HepG2 (cell line): ENCODE results near the gene SLC39A2. TPM values are rescaled to one million over a fixed set of nuclear protein-coding genes. Genes with fewer than 3 reads are reported as not detected.
"Not testable (repeated sequence)": the region's sequence is repeated elsewhere in the genome, so short reads cannot be mapped to it uniquely, and the experiment has no call there.

Experiments
- ATAC-seq: fragments of 200-7000 bp; cut with Tn5 transposase; 3 replicates; pipeline ENCODE4 v1.9.1; 2020; ENCODE audit warnings: mild to moderate bottlenecking, moderate library complexity
- BruUV-seq: library from RNA; stranded (reverse); fragments of 400-500 nt; replicated peaks from 2 replicates; lab custom pipeline; 2021; lab: Mats Ljungman, UMichigan
- CTCF ChIA-PET: fragments of 300-600 bp; formaldehyde crosslinking; extraction: SDS; loops from one replicate; lab custom pipeline; 2021; ENCODE audit warnings: low total read pairs, inconsistent platforms, low intra/inter-chr PET ratio; lab: Yijun Ruan, JAX
- POLR2A ChIA-PET: fragments of 350-600 bp; sonication (Branson Sonifier 250); formaldehyde crosslinking; loops from one replicate; lab custom pipeline; 2020; ENCODE audit warnings: antibody characterized with exemption, inconsistent platforms; lab: Yijun Ruan, JAX
- DNase-seq: peaks from one replicate; pipeline ENCODE4 v3.0.0-alpha.2; 2015; ENCODE audit warnings: low spot score
- FAIRE-seq: peaks from 3 replicates; lab custom pipeline; 2011; peaks lifted over from hg19 to GRCh38; lab: Jason Lieb, UNC
- H2AFZ ChIP-seq: one replicate; pipeline ENCODE4 v1.6.1; 2011; ENCODE audit warnings: low read length, inconsistent platforms
- H3K27ac ChIP-seq: fragments of 300-600 bp; 3 replicates; pipeline ENCODE4 v1.8.0; 2011; ENCODE audit warnings: mixed run types, mild to moderate bottlenecking, mixed read lengths, low read length, inconsistent platforms; ENCODE audit not compliant: insufficient read depth; ENCODE audit errors: extremely low read length
- H3K27me3 ChIP-seq, 2 experiments: fragments of 200-600 bp in 1 of 2; 2 replicates in 1 of 2; 3 replicates in 1 of 2; pipeline versions ENCODE4 v1.6.0 to v1.8.0; 2011; ENCODE audit warnings: low read length in 2 of 2, mild to moderate bottlenecking in 2 of 2, moderate library complexity in 2 of 2, inconsistent platforms in 1 of 2; ENCODE audit not compliant: insufficient read depth in 2 of 2, control insufficient read depth in 1 of 2
- H3K36me3 ChIP-seq, 2 experiments: fragments of 200-600 bp in 1 of 2; replicated peaks in 1 of 2; 2 replicates in 1 of 2; 3 replicates in 1 of 2; pipeline versions ENCODE4 v1.5.1 to v1.8.0; 2011; ENCODE audit warnings: low read length in 2 of 2, inconsistent platforms in 1 of 2; ENCODE audit not compliant: insufficient read depth in 2 of 2, control insufficient read depth in 1 of 2
- H3K4me1 ChIP-seq: 2 replicates; pipeline ENCODE4 v1.5.1; 2012; ENCODE audit warnings: low read length, inconsistent platforms; ENCODE audit not compliant: insufficient read depth
- H3K4me2 ChIP-seq: 2 replicates; pipeline ENCODE4 v1.6.0; 2011; ENCODE audit warnings: low read depth, low read length, inconsistent platforms
- H3K4me3 ChIP-seq, 3 experiments: fragments of 200-600 bp in 1 of 3; sonication (generic), shearing (Covaris generic) in 1 of 3; replicated peaks in 1 of 3; 2 replicates each; pipeline ENCODE4 v1.5.1; 2011 to 2016; ENCODE audit warnings: low read length in 3 of 3, inconsistent platforms in 2 of 3, low read depth in 2 of 3, mild to moderate bottlenecking in 2 of 3, control low read depth in 1 of 3, mixed read lengths in 1 of 3; ENCODE audit not compliant: insufficient read depth in 1 of 3
- H3K79me2 ChIP-seq: one replicate; pipeline ENCODE4 v1.6.1; 2011; ENCODE audit warnings: low read length, inconsistent platforms; ENCODE audit not compliant: insufficient read depth
- H3K9ac ChIP-seq: 2 replicates; pipeline ENCODE4 v1.6.0; 2011; ENCODE audit warnings: mild to moderate bottlenecking, low read depth, low read length, inconsistent platforms; ENCODE audit not compliant: insufficient read depth
- H3K9me3 ChIP-seq: 2 replicates; pipeline ENCODE4 v1.5.1; 2012; ENCODE audit warnings: mild to moderate bottlenecking, low read length
- H4K20me1 ChIP-seq: 2 replicates; pipeline ENCODE4 v1.6.0; 2011; ENCODE audit warnings: inconsistent platforms, mild to moderate bottlenecking, low read length, moderate library complexity; ENCODE audit not compliant: insufficient read depth
- GTF3A ChIP-seq: sonication (generic); formaldehyde crosslinking; conservative IDR thresholded peaks from 2 replicates; pipeline ENCODE4 v1.4.0; 2020; ENCODE audit warnings: mild to moderate bottlenecking, missing genetic modification reagents
- LRRFIP1 ChIP-seq: sonication (generic); formaldehyde crosslinking; conservative IDR thresholded peaks from 2 replicates; pipeline ENCODE4 v1.4.0; 2020; ENCODE audit warnings: missing genetic modification reagents
- RERE ChIP-seq: IDR thresholded peaks from 2 replicates; pipeline ENCODE4 v1.6.1; 2016; ENCODE audit warnings: low read depth, missing genetic modification reagents, missing compliant biosample characterization
- SMC3 ChIP-seq: IDR thresholded peaks from 2 replicates; pipeline ENCODE4 v1.6.1; 2011; ENCODE audit warnings: low read length, improper control_type of control experiment
- SPEN ChIP-seq: sonication (generic); formaldehyde crosslinking; IDR thresholded peaks from 2 replicates; pipeline ENCODE4 v1.5.1; 2020; ENCODE audit warnings: low read depth, mild to moderate bottlenecking, missing genetic modification reagents
- TAF1 ChIP-seq: sonication (generic); formaldehyde crosslinking; IDR thresholded peaks from 2 replicates; pipeline ENCODE4 v1.4.0; 2020; ENCODE audit warnings: missing genetic modification reagents
- TBP ChIP-seq: sonication (generic); formaldehyde crosslinking; IDR thresholded peaks from 2 replicates; pipeline ENCODE4 v1.5.0; 2020; ENCODE audit warnings: missing genetic modification reagents
- ZNF337 ChIP-seq: sonication (generic); formaldehyde crosslinking; IDR thresholded peaks from 2 replicates; pipeline ENCODE4 v1.5.1; 2020; ENCODE audit warnings: missing genetic modification reagents, low read depth, mild to moderate bottlenecking, borderline replicate concordance
- WGBS: methylation state at CpG from one replicate; pipeline ENCODE4 v1.1.6; 2017; ENCODE audit warnings: low lambda C conversion rate; 5-methylcytosine and 5-hydroxymethylcytosine counted together
- in situ Hi-C: cut with HindIII; loops from 2 replicates; pipeline ENCODE4 v1.10.0; 2017; ENCODE audit warnings: low pct_unique_long_range_greater_than_20kb; ENCODE audit not compliant: extremely low pct_ligation_motif_present
- intact Hi-C: fragments of 100-400 bp; cut with micrococcal nuclease; formaldehyde crosslinking; loops from one replicate; pipeline ENCODE4 v1.10.0; 2022; ENCODE audit not compliant: unreplicated experiment
- polyA plus RNA-seq, 8 experiments: library from polyadenylated mRNA; depleted of rRNA in 3 of 8; stranded (reverse) in 7 of 8; unstranded in 1 of 8; fragments of >200 nt; fragmentation: Illumina TruSeq in 4 of 8; extraction: Trizol in 4 of 8; gene quantifications; 2 replicates each; pipeline versions ENCODE4 v1.2.1 to v1.2.3, GENCODE V29; 2011 to 2016; ENCODE audit warnings: low read depth in 4 of 8, missing spikeins in 1 of 8, mixed read lengths in 1 of 8; ENCODE audit not compliant: insufficient read depth in 1 of 8
- total RNA-seq, 5 experiments: library from RNA; depleted of rRNA; stranded (reverse); fragments of >200 nt; fragmentation: Illumina TruSeq; extraction: Trizol; gene quantifications; 2 replicates each; pipeline ENCODE4 v1.2.3, GENCODE V29; 2016; ENCODE audit warnings: low read depth in 1 of 5

Gene SLC39A2
- total and polyA plus RNA-seq, 2 of the 13 experiments (the other 11 are each of a cell fraction or from before 2014, with no cell fraction given) = 0.08 to 0.11 TPM

DNA sequence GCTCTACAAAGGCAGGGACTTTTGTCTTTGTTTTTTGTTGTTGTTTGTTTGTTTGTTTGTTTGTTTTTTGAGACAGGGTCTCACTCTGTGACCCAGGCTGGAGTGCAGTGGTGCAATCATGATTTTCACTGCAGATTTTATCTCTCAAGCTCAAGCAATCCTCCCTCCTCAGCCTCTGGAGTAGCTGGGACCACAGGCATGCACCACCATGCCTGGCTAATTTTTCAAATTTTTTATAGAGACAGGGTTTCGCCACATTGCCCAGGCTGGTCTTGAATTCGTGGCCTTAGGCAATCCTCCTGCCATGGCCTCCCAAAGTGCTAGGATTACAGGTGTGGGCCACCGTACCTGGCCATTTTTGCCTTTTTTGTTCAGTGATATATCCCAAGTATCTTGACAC, 41.8 kb downstream of the SLC39A2 start:
- in situ Hi-C loops (loop anchor here (5.0 kb wide), 1 partner anchor 184 kb away; no protein-coding TSS in a partner anchor), intact Hi-C loops (loop anchor here (1.0 to 2.0 kb wide), 3 partner anchors 14 to 184 kb away; no protein-coding TSS in a partner anchor)
- H3K79me2 ChIP-seq, H2AFZ ChIP-seq, H3K4me2 ChIP-seq, BruUV-seq, FAIRE-seq, DNase-seq, H3K36me3 ChIP-seq, H3K27me3 ChIP-seq, H4K20me1 ChIP-seq, H3K9ac ChIP-seq, H3K9me3 ChIP-seq, H3K4me3 ChIP-seq, H3K27ac ChIP-seq, ATAC-seq: not testable (repeated sequence)
- CTCF ChIA-PET = interaction anchor here (0.7 to 4.8 kb wide), 8 partner anchors 17 to 343 kb away, joined by 3 to 109 read pairs (median 6); no protein-coding TSS in a partner anchor
- peaks cover 76% of the 10 kb centered on the region for H3K4me1 ChIP-seq
- 80% methylated on average over 3 of the region's 3 CpGs for WGBS
- POLR2A ChIA-PET = interaction anchor here (0.8 to 3.5 kb wide), 8 partner anchors 9 to 49 kb away, joined by 4 to 112 read pairs (median 23); partner anchors contain the start of gene ARHGEF40

DNA sequence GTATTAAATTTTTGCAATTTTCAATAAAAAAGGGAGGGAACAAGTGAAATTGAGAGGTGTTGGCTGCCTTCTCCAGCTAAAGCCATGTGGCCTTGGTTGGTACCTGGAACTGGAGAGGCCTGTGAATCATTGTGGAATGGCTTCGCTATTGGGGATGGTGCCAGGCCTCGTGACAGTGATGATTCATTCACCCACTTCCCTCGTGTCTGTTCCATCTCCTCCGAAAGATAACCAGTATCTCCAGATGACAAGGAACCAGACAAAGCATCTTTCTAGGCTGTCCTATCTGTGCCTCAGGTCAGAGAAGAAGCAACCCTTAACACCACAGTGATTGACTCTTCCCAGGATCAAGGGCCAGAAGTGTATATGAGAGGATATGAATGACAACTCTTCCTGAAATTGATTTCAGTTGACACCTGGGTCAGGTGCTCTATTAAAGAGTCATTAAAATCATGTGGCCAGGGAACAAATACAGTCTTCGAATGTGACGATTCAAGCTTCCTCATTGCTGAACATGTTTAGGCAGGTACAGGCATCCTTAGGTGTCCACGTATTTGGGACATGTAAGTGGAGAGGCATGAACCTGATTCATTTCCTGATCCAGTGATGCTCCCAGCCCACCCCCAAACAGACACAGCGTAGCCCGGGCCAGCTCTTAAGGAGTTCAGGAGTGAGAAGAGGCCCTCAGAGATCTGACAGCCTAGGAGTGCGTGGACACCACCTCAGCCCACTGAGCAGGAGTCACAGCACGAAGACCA, 42.8 kb downstream of the SLC39A2 start, which contains the start of gene RNASE7:
Gene RNASE7 (plus strand): TSS at position 687 of the 758 bp plus-strand sequence. CDS start 631 bp downstream, outside the sequence.
- H3K4me2 ChIP-seq = no peak within 1 kb of the TSS
- TF ChIP-seq SMC3 (no peak), RERE (CRISPR knock-in tag) (no peak), LRRFIP1 (CRISPR knock-in tag) (no peak), TBP (CRISPR knock-in tag) (no peak), ZNF337 (CRISPR knock-in tag) (no peak), SPEN (no peak), TAF1 (CRISPR knock-in tag) (no peak), GTF3A (CRISPR knock-in tag) (no peak)

More for the DNA sequence above, 42.8 kb downstream of the SLC39A2 start, which contains the start of gene RNASE7:
- no TSS peak for BruUV-seq
- Histone ChIP-seq H3K9ac (no peak within 1 kb of the TSS), H4K20me1 (no peaks in the 10 kb centered on the region), H3K79me2 (no peaks in the 10 kb centered on the region), H3K36me3 (no peaks in the 10 kb centered on the region), H3K4me1 (peaks cover 76% of the 10 kb centered on the region), H2AFZ (no peak within 1 kb of the TSS), H3K27ac (no peak within 1 kb of the TSS), H3K9me3 (no peaks in the 10 kb centered on the region), H3K27me3 (no peaks in the 10 kb centered on the region), H3K4me3 (no peak within 1 kb of the TSS)
- no peak for FAIRE-seq
- WGBS = 93% methylated on average over 11 of the region's 11 CpGs
- in situ Hi-C loops = loop anchor here (5.0 kb wide), 1 partner anchor 185 kb away; no protein-coding TSS in a partner anchor
- POLR2A ChIA-PET = interaction anchor here (1.0 to 3.5 kb wide), 3 partner anchors 12 to 29 kb away, joined by 4 to 26 read pairs (median 7); partner anchors contain the start of gene NDRG2
- intact Hi-C loops = loop anchor here (2.0 kb wide), 1 partner anchor 13 kb away; no protein-coding TSS in a partner anchor
- CTCF ChIA-PET = interaction anchor here (2.5 kb wide), 1 partner anchor 51 kb away, joined by 14 read pairs; no protein-coding TSS in a partner anchor
- no peak for ATAC-seq
- DNase-seq = no peak
